Medulla oblongata (tissue), 1 donor: Measurements from ENCODE around the gene CNTD1.
A peak's percentile ranks its signal among the peaks of the same experiment; 100 is the strongest.

Experiments used
- DNase-seq: peaks from one replicate; pipeline ENCODE4 v3.0.0-alpha.2; 2015; ENCODE audit errors: extremely low spot score

Gene CNTD1

GRCh38 chr17:42804918-42805367, 6.3 kb downstream of the CNTD1 start:
- DNase-seq: no peak

DNA sequence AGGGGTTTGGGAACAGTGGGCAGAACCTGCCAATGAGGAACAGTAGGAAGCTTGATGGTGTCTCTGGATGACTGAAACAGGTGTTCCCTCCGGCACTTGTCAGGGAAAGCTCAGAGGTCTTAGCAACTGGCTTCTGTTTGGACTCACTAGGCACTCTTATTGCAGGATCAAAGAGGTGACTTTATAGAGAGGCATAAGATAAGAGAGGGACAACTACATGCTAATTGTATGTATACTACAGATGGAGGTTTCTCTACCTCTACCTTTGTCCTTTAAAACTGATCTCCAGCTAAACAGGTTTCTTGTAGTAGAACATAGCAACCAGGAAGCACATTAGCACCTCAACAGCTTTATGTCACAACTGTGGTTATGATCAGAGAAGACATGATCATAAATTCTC, 7.6 kb downstream of the CNTD1 start:
- DNase-seq: no peak

DNA sequence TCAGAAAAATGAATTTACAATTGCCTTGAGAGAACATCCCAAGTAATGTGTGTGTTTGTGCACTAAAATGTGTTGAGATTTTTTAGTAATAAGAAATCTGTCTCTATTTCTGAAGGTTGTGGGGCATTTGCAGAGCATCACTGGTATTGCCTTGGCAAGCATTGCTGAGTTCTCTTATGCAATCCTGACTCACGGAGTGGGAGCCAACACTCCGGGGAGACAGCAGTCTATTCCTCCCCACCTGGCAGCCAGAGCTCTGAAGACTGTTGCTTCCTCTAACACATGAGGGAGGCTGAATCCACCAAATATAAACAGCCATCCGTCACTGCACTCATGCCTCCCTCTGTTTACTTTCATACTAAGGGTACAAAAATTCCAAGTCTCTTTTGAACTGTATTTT, 10.6 kb downstream of the CNTD1 start:
- DNase-seq: peak; percentile 24

DNA sequence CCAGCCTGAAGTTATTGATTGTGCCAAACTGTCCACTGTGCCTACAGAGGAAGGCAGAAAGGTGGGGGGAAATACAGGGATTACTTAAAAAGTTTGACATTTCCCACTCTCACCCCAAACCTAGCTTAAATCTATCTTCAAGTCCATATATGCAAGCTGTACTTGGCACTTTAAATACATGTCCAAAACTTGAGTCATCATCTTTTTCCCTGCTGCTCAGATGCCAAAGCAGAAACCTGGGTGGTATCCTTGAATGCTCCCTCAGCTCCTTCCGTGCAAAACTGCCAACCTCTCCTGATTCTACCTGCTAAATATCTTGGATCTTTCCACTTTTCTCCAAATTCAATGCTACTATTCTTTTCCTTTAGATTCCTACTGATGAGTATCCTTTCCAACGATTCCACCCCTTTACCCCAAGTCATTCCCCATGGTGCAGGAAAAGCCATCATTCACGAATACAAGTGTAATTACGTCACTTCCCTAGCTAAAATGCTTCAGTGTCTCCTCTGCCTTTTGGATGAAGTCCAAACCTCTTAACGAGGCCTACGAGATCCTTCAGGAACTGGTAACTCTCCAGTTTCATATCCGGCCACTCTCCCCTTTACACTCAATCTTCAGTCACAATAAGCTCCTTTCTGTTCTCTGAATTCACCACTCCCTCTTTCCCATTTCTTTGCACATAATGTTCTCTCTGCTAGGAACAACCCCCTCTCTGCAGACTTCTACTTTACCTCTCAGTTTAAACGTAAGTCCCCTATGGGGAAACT, 16.2 kb downstream of the CNTD1 start:
- DNase-seq: no peak

- DNase-seq: no peak
These were observed 19.2 kb downstream of the CNTD1 start for GRCh38 chr17:42817866-42818265.

DNA sequence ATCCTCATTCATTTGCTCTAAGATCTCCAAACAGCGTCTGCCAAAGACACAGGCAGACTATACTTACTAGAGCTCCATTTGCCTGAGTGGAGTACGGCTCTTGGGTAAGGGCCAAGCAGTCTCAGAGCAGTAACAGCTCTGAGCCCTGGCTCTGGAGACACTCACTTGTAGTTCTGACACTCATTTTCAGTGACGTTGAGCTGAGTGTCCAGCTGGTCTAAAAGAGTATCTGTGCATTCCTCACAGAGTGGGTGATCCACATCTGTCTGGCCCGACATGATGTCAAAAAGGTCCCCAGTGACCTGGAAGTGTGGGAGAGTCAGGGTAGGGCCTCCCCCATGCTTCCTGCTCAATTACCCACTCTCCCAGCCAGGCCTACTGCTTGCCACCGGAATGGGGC, 19.7 kb downstream of the CNTD1 start:
- no peak for DNase-seq

DNA sequence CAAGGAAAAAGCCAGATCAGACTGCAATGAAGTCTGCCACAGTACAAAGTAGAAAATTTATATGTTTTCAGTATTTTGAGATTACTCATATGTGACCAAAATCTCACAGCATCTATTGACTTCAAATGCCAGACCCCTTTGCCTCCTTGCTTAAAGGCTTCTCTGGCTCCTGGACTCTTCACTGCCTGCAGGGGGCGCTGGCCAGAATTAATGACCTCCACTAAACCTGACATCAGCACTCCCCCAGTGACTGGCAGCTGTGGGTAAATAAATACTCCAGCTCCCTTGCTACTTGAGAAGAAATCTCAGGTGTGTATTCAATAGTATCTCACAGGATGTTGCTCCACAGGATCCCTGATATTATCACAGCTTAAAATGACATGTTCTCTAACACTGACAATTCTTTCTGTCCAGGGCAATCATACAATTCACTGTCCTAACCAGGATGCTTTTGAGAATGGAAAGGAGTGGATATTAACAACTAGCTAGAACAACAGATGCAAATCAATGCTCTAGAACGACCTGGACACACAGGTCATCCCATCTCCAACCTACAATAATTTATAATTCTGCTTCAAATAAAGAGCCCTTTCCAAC, 21.4 kb downstream of the CNTD1 start:
- peak; percentile 14 for DNase-seq

GRCh38 chr17:42821176-42821575, 22.5 kb downstream of the CNTD1 start:
- no peak for DNase-seq

GRCh38 chr17:42827472-42827871, 28.8 kb downstream of the CNTD1 start:
- no peak for DNase-seq

DNA sequence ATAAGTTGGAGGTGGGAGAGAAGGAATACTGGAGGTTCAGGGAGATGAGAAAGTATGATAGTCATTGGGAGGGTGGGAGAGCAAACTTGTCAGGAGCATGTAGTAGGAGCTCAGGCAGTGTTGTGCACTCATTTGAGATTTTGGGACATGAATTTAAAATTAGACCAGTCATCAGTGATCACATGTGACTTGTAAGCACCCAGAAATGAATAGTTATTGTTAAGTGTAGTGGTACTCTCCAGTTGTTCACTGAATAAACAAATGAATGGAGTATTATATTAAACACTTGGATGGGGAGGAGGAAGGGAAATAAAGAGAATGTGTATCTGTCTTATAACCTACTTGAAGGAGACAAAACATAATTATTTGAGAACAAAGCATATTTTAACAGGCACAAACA, 32.3 kb downstream of the CNTD1 start:
- DNase-seq: no peak

DNA sequence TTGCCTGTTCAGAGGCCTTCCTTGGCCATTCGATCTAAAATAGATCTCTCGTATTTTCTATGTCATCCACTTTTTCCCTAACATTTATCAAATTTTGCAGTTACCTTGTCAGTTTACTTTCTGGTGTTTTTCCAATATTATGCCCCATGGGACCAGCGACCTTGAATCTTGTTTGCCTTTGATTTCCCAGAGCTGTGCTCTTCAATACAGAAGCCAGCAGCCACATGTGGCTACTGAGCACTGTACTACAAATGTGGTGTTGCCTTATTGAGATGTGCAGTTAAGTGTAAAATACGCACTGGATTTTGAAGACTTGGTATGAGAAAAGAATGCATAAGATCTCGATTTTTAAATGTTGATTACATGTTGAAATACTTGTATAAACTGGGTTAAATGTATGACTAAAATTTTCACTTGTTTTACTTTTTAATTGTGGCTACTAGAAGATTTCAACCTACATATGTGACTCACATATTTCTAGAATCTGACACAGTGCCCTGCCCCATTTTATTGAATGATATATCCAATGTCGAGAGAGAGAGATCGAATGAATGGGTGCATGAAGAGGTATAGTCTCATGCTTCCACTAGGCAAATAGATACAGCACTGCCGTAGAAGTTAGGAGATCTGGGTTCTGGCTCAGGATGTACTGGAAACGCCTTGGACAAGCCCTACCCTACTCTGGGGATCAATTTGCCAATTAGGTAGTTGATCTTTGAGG, 33.7 kb downstream of the CNTD1 start:
- DNase-seq: no peak

DNA sequence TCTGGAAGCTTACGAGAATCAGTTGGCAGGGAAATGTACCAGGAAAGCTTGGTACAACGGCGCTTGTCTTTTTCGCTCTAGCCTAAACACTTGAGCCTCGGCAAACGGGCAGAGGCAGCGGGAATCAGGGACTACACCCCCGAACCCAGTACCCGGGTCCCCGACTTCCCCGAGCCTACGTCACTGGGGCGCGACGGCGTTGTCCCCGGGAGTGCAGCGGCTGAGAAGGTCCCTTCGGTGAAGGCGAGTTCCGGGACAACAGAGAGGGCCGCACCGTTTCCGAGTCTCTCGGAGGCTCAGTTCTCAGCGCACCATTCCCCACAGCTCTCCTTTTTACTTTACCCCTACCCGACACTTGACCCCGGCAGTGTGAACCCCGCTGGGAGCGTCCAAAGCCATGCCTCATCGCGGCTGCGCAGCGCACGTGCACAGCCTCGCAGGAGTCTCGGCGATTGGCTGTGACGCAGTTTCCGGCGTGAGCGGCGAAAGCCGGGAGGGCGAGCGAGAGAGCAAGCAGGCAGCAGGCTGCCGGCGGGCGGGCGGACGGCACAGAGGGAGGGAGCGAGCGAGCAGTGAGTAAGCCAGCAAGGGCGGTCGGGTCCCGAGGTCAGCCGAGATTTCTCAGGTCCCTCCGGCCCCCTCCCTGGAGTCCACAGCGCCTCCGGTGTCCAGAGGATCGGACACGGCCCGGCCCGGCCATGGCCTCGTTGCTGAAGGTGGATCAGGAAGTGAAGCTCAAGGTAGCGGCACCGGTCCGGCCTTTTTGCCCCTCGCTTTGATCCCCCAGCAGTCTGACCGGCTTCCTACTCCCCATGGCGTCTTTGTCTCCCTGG, 34.5 kb downstream of the CNTD1 start, which contains the start of gene PSME3:
TSS of gene PSME3 (plus strand) at position 464 of the 833 bp plus-strand sequence. CDS start at position 699, 235 bp downstream.
- peak; percentile 92 for DNase-seq

GRCh38 chr17:42833767-42834422, 35.2 kb downstream of the CNTD1 start:
- DNase-seq: no peak

GRCh38 chr17:42835732-42836131, 37.1 kb downstream of the CNTD1 start:
- no peak for DNase-seq

DNA sequence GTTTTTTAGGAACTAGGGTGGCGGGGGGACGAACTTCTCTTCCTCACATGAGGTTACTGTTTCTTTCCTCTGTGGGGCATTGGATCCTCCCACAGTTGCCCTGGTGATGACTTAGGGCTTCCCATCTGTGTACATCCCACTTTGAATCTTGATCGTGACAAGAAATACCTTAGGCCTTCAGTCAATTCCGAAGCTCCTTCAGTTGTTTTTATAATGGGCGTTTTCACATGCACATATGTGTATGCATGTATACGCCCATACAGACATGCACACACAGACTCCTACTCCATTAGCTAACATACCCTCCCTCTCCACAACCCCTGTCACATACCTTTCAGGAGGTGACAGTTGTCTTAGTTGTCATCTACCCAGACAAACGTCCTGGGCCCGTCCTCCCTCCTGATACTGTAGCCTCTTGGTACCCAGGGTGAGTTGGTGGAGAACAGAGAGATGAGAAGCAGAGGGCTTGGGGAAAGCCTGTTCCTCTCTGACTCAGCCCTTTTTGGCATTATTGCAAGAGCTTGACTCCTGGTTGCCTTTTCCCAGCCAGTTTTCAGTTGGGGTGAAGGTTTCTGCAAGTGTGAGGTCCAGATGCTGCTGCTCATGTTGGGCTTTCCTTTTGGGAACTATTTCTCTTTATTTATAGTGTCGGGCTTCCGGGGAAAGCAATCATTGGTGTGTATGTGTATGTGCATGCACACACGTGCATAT, 43.5 kb downstream of the CNTD1 start:
- DNase-seq: no peak

DNA sequence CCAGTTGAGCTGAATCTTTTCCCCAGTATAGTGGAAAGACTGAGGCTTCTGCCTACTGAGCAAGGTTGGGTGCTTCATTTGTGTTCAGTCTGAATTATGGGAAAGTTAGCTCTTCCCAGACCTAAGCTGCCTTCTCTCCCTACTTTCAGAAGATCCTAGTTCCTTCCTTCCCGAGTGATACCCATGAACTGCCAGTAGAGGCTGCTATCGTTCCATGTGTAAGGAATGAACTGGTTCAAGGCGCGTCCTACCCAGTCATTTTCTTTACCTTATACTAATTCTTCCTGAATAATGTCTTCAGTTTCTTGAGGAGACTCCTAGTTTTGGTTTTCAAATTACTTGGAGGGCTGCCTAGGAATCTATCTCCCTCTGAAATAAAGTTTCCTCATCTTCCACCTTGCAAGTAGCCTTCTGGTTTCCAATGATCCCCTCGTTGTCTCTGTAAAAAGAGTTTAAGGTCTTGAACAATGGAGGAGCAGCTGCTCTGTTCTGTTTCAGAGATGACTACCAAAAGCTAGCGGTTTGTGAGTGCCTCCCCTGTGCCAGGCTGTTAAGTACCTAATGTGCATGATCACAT, 44.8 kb downstream of the CNTD1 start:
- peak; percentile 65 for DNase-seq

DNA sequence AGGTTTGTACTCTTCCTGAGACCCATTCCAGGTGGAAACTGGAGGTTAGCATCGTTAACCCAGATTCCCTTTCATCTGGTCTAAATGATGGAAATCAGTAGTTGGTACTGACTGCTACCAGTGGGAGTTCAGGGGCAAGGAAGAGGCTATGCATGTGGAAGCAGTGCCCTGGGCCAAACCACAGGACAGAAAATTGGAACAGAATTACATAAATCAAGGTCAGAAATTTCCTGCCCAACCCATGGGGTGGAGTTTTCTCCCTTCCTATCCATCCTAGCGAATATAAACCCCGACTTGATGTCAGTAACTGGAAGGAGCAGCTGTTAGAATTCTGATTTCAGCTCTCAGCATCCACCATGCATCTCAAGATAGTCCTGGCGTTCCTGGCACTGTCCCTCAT, 45.6 kb downstream of the CNTD1 start, which contains the start of gene AOC2:
TSS of gene AOC2 (plus strand) at position 310 of the 400 bp plus-strand sequence. CDS start at position 357, 47 bp downstream.
- DNase-seq: no peak

DNA sequence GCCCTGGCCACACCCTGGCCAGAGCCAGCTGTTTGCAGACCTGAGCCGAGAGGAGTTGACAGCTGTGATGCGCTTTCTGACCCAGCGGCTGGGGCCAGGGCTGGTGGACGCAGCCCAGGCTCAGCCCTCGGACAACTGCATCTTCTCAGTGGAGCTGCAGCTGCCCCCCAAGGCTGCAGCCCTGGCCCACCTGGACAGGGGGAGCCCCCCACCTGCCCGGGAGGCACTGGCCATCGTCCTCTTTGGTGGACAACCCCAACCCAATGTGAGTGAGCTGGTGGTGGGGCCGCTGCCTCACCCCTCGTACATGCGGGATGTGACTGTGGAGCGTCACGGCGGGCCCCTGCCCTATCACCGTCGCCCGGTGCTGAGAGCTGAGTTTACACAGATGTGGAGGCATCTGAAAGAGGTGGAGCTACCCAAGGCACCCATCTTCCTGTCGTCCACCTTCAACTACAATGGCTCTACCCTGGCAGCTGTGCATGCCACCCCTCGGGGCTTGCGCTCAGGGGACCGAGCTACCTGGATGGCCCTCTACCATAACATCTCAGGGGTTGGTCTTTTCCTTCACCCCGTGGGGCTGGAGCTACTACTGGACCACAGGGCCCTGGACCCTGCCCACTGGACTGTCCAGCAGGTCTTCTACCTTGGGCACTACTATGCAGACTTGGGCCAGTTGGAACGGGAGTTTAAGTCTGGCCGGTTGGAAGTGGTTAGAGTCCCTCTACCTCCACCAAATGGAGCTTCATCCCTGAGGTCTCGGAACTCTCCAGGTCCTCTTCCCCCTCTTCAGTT, 46.3 kb downstream of the CNTD1 start:
- no peak for DNase-seq

- DNase-seq: no peak
These were observed 46.9 kb downstream of the CNTD1 start for GRCh38 chr17:42845556-42845917.
